Measurements from ENCODE around the gene MUC4. TPM values are rescaled to one million over a fixed set of nuclear protein-coding genes. Genes with fewer than 3 reads are reported as not detected.
A peak's percentile ranks its signal among the peaks of the same experiment; 100 is the strongest.

The MUC4 gene
- total and polyA plus RNA-seq, 3 experiments from 2014 or later: 0.24 to 0.35 TPM; not detected in 1

DNA sequence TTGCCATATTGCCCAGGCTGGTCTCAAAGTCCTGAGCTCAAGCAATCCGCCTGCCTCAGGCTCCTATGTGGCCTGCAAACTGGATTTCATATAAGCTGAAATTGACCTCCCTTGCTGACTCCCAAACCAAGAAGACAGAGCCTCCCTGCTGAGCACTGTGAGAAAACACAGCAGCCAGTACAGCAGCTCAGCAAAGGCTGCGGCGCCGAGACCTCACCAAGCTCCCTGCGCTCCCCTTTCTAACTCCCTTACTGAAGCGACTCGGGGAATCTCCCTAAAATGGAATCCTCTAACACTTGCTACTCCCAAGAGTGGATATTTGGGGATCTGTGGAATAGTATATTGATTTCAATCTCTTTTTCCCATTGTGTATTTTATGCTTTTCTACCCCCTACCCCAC is 56.3 kb downstream of the MUC4 start:
- Histone ChIP-seq H3K27ac (ENCODE audit: low read depth, low read length) (no peak overlapping the region), H3K4me1 (ENCODE audit: insufficient read depth, low read length) (no peaks in the 10 kb centered on the region), H3K36me3 (ENCODE audit: insufficient read depth, low read length) (no peaks in the 10 kb centered on the region), H3K9me3 (ENCODE audit: low read length) (no peaks in the 10 kb centered on the region), H3K27me3 (ENCODE audit: insufficient read depth, low read length, poor library complexity, severe bottlenecking) (peaks cover 3% of the 10 kb centered on the region), H3K4me3 (ENCODE audit: low read length) (no peak overlapping the region)
- no peak for DNase-seq
- Mint-ChIP-seq H3K36me3 (no peaks in the 10 kb centered on the region), H3K4me1 (peaks cover 8 to 20% (median 19%) of the 10 kb centered on the region in 3 donors), H3K4me3 (peak overlapping the region in 1 of 7 donors; percentile 20), H3K9me3 (no peaks in the 10 kb centered on the region), H3K27me3 (peaks cover 14 to 45% of the 10 kb centered on the region in 2 donors), H3K27ac (no peak overlapping the region)
- ChIA-PET POLR2A (no interaction called here), CTCF (no interaction called here)

DNA sequence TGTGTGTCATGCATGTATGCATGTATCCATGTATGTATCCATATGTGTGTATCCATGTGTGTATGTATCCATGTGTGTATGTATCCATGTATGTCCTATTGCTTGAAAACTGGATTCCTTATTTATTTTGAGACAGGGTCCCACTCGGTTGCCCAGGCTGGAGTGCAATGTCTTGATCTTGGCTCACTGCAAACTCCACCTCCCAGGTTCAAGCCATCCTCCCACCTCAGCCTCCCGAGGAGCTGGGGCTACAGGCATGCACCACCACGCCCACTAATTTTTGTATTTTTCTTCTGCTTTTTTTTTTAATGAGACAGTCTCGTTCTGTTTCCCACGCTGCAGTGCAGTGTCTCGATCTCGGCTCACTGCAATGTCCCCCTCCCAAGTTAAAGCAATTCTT is 56.8 kb downstream of the MUC4 start:
- H3K27me3 ChIP-seq (ENCODE audit: insufficient read depth, low read length, poor library complexity, severe bottlenecking): peaks cover 3% of the 10 kb centered on the region
- no peaks in the 10 kb centered on the region for H3K9me3 ChIP-seq (ENCODE audit: low read length)
- Mint-ChIP-seq H3K36me3 (no peaks in the 10 kb centered on the region), H3K4me1 (peaks cover 8 to 20% (median 19%) of the 10 kb centered on the region in 3 donors), H3K4me3 (no peak overlapping the region), H3K9me3 (no peaks in the 10 kb centered on the region), H3K27me3 (peaks cover 14 to 40% of the 10 kb centered on the region in 2 donors), H3K27ac (no peak overlapping the region)
- no peak overlapping the region for H3K4me3 ChIP-seq (ENCODE audit: low read length)
- DNase-seq: no peak
- no peaks in the 10 kb centered on the region for H3K36me3 ChIP-seq (ENCODE audit: insufficient read depth, low read length)
- CTCF ChIA-PET: no interaction called here
- POLR2A ChIA-PET: no interaction called here
- H3K27ac ChIP-seq (ENCODE audit: low read depth, low read length): no peak overlapping the region
- H3K4me1 ChIP-seq (ENCODE audit: insufficient read depth, low read length): no peaks in the 10 kb centered on the region

DNA sequence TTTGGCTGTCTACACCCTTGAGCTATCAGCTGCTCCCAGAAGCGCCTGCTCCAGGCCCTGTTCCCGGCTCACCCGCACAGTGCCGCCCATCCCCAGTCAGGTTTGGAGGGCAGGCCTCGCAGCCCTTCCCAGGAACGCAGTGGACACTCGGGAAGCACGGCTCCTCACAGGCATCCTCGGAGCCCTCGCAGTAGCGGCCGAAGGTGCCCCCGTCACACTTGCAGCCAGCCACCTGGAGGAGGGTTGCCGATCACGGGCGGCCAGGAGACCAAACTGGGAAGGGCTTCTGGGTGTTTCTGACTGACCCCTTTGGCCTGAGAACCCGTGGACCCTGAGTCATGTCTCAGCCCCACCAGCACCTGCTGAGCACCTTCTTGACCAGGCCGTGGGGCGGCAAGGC is 57.6 kb downstream of the MUC4 start:
- no peaks in the 10 kb centered on the region for H3K36me3 Mint-ChIP-seq
- peaks cover 8 to 20% (median 19%) of the 10 kb centered on the region in 3 donors for H3K4me1 Mint-ChIP-seq
- Histone ChIP-seq H3K27ac (ENCODE audit: low read depth, low read length) (no peak overlapping the region), H3K27me3 (ENCODE audit: insufficient read depth, low read length, poor library complexity, severe bottlenecking) (peaks cover 3% of the 10 kb centered on the region), H3K9me3 (ENCODE audit: low read length) (no peaks in the 10 kb centered on the region), H3K4me3 (ENCODE audit: low read length) (no peak overlapping the region), H3K36me3 (ENCODE audit: insufficient read depth, low read length) (no peaks in the 10 kb centered on the region), H3K4me1 (ENCODE audit: insufficient read depth, low read length) (no peaks in the 10 kb centered on the region)
- no peaks in the 10 kb centered on the region for H3K9me3 Mint-ChIP-seq
- CTCF ChIA-PET: no interaction called here
- H3K4me3 Mint-ChIP-seq: no peak overlapping the region
- no peak for DNase-seq
- POLR2A ChIA-PET: no interaction called here
- peaks cover 14 to 32% of the 10 kb centered on the region in 2 donors for H3K27me3 Mint-ChIP-seq
- no peak overlapping the region for H3K27ac Mint-ChIP-seq

DNA sequence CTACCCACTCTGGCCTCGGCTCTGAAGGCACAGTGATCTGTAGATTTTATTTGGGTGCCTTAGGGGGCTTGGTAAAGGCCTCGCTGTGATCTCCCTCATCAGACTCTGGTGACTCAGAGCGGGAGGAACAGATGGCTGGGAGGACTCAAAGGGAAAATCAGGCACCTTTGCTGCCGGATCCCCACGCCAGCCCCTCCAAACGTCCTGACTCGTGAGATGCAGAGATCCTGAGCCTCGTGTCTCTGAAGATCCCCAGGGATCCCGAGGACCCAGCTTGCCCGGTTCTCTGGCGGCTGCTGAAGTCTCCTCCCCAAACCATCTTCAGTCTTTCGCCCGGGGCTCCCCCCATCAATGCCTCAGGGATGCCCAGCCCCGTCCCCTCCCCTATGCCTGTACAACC is 58.1 kb downstream of the MUC4 start:
- peaks cover 14 to 32% of the 10 kb centered on the region in 2 donors for H3K27me3 Mint-ChIP-seq
- H3K9me3 ChIP-seq (ENCODE audit: low read length): no peaks in the 10 kb centered on the region
- ChIA-PET CTCF (no interaction called here), POLR2A (no interaction called here)
- no peak for DNase-seq
- H3K27me3 ChIP-seq (ENCODE audit: insufficient read depth, low read length, poor library complexity, severe bottlenecking): peaks cover 6% of the 10 kb centered on the region
- H3K4me3 ChIP-seq (ENCODE audit: low read length): no peak overlapping the region
- no peaks in the 10 kb centered on the region for H3K36me3 Mint-ChIP-seq
- peaks cover 11 to 23% (median 22%) of the 10 kb centered on the region in 3 donors for H3K4me1 Mint-ChIP-seq
- H3K9me3 Mint-ChIP-seq: no peaks in the 10 kb centered on the region
- no peaks in the 10 kb centered on the region for H3K36me3 ChIP-seq (ENCODE audit: insufficient read depth, low read length)
- no peaks in the 10 kb centered on the region for H3K4me1 ChIP-seq (ENCODE audit: insufficient read depth, low read length)
- H3K27ac Mint-ChIP-seq: no peak overlapping the region
- no peak overlapping the region for H3K4me3 Mint-ChIP-seq
- no peak overlapping the region for H3K27ac ChIP-seq (ENCODE audit: low read depth, low read length)

DNA sequence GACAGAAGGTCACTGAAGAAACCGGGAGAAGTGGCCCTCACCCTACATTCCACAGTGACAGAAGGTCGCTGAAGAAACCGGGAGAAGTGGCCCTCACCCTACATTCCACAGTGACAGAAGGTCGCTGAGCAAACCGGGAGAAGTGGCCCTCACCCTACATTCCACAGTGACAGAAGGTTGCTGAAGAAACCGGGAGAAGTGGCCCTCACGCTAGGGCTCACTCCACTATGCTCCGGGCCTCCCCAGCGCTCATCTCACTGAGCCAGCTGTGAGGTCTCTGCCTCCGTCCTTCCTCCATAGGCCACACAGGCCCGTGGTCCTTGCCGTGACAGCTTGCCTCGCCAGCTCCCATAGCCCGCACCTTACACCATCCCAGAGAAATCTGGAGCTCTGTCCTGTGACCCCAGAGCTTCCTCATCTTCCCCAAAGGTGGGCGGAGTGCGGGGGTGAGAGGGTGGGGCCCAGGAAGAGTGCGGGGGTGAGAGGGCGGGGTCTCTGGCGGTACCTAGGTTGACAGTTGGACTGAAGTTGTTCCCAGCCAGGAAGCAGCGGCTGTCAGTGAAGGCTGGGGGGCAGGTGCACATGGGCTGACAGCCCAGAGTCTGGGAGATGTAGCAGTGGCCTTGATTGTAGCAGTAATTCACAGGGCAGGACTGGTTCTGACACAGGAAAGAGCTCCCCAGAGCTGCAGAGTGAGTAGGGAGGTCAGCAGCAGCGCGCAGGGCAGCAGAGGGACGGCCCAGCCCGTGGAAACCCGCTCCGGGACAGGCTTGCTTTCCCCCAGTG is 59.0 kb downstream of the MUC4 start:
- Histone ChIP-seq H3K27me3 (ENCODE audit: insufficient read depth, low read length, poor library complexity, severe bottlenecking) (peaks cover 6% of the 10 kb centered on the region), H3K4me3 (ENCODE audit: low read length) (no peak overlapping the region), H3K4me1 (ENCODE audit: insufficient read depth, low read length) (peaks cover 6% of the 10 kb centered on the region), H3K36me3 (ENCODE audit: insufficient read depth, low read length) (no peaks in the 10 kb centered on the region), H3K27ac (ENCODE audit: low read depth, low read length) (no peak overlapping the region), H3K9me3 (ENCODE audit: low read length) (no peaks in the 10 kb centered on the region)
- Mint-ChIP-seq H3K27ac (no peak overlapping the region), H3K27me3 (peaks cover 9 to 28% of the 10 kb centered on the region in 2 donors), H3K36me3 (no peaks in the 10 kb centered on the region), H3K4me3 (no peak overlapping the region), H3K4me1 (peaks cover 13 to 30% (median 27%) of the 10 kb centered on the region in 3 donors), H3K9me3 (no peaks in the 10 kb centered on the region)
- CTCF ChIA-PET: no interaction called here
- POLR2A ChIA-PET: no interaction called here
- DNase-seq: no peak

DNA sequence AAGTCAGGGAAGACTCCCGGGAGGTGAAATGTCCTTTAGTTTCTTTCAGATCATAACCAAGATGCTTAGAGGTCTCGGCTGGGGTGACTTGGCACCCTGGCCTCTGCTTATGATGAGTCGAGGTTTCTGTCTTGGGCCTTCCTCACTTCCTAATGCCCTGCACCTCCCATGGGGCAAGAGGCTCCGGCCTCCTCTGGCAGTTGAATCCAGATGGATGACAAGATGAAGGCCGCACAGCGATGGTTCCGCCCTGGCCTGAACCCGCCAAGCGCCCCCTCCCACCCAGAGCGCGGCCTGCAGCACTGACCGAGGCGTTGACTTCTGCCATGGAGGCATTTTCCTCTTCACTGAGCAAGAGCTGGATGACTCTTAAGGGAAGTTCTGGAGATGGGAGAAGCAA is 59.7 kb downstream of the MUC4 start:
- DNase-seq: no peak
- no peaks in the 10 kb centered on the region for H3K36me3 Mint-ChIP-seq
- ChIA-PET CTCF (no interaction called here), POLR2A (no interaction called here)
- H3K4me1 Mint-ChIP-seq: peaks cover 12 to 30% (median 29%) of the 10 kb centered on the region in 3 donors
- H3K4me3 Mint-ChIP-seq: no peak overlapping the region
- peaks cover 6% of the 10 kb centered on the region for H3K4me1 ChIP-seq (ENCODE audit: insufficient read depth, low read length)
- H3K27me3 ChIP-seq (ENCODE audit: insufficient read depth, low read length, poor library complexity, severe bottlenecking): peaks cover 4% of the 10 kb centered on the region
- no peak overlapping the region for H3K4me3 ChIP-seq (ENCODE audit: low read length)
- no peak overlapping the region for H3K27ac ChIP-seq (ENCODE audit: low read depth, low read length)
- H3K27me3 Mint-ChIP-seq: peaks cover 7 to 24% of the 10 kb centered on the region in 2 donors
- no peaks in the 10 kb centered on the region for H3K9me3 ChIP-seq (ENCODE audit: low read length)
- H3K9me3 Mint-ChIP-seq: no peaks in the 10 kb centered on the region
- H3K27ac Mint-ChIP-seq: no peak overlapping the region
- no peaks in the 10 kb centered on the region for H3K36me3 ChIP-seq (ENCODE audit: insufficient read depth, low read length)

DNA sequence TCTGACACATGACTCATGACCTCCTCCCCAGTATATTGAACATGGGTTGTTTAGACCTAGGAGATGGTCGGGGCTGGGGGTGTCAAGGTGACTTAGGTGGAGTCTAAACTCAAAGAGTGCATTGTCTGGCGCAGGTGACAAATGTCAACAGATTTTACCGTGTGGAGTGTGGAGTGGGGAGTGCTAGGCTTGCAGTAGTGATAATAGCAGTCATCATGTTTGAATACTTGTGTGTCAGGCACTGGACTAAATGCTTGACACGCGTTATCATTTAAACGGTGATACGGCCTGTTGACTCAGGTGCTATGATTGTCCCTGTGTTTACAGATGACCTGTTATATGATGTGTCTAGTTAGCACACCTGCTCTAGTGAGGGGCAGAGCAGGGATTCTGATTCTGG is 60.2 kb downstream of the MUC4 start:
- Mint-ChIP-seq H3K27me3 (peaks cover 9 to 21% of the 10 kb centered on the region in 2 donors), H3K4me3 (no peak overlapping the region)
- POLR2A ChIA-PET: no interaction called here

DNA sequence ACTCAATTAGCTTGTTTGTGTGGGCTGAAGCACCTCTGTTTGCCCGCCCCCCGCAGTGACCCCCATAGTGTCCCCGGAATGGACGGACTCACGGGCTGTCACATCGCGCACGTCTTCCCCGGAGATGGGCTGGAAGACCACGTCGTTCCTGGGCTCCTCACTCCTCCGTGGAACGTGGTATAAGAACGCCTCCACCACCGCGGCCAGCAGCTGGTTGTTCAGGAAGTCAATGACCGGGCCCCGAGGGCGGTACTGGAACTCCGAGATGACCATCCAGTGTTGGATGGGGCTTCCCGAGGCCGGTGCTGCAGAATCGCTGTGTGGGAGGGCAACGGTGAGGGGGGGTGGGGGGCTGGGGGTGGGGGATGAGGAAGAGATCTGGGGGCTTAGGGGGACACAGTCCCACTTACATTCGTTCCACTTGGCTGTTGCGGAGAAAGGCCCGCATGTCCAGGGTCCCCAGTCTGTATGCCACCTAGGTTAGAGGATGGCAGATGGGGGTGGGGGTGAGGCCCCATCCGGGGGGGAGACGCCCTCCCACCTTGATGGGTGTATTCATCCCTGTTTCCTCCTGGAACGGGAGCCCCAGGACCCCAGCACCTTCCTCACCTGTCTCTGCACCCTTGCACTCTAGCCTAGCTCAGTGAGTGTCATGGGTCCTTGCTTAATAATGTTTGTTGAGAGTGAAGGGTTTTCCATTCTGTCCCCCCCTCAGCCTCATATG is 60.8 kb downstream of the MUC4 start:
- Mint-ChIP-seq H3K4me1 (peaks cover 11 to 27% (median 19%) of the 10 kb centered on the region in 3 donors), H3K9me3 (no peaks in the 10 kb centered on the region), H3K27me3 (peaks cover 11 to 22% of the 10 kb centered on the region in 2 donors), H3K4me3 (no peak overlapping the region), H3K27ac (no peak overlapping the region), H3K36me3 (no peaks in the 10 kb centered on the region)
- peaks cover 4% of the 10 kb centered on the region for H3K27me3 ChIP-seq (ENCODE audit: insufficient read depth, low read length, poor library complexity, severe bottlenecking)
- H3K36me3 ChIP-seq (ENCODE audit: insufficient read depth, low read length): no peaks in the 10 kb centered on the region
- DNase-seq: no peak
- no peaks in the 10 kb centered on the region for H3K9me3 ChIP-seq (ENCODE audit: low read length)
- peaks cover 6% of the 10 kb centered on the region for H3K4me1 ChIP-seq (ENCODE audit: insufficient read depth, low read length)
- no peak overlapping the region for H3K27ac ChIP-seq (ENCODE audit: low read depth, low read length)
- POLR2A ChIA-PET: no interaction called here
- CTCF ChIA-PET: no interaction called here
- H3K4me3 ChIP-seq (ENCODE audit: low read length): no peak overlapping the region

More for the DNA sequence above, 60.2 kb downstream of the MUC4 start:
- no peak for DNase-seq
- Mint-ChIP-seq H3K36me3 (no peaks in the 10 kb centered on the region), H3K4me1 (peaks cover 13 to 29% (median 24%) of the 10 kb centered on the region in 3 donors), H3K9me3 (no peaks in the 10 kb centered on the region), H3K27ac (peak overlapping the region in 1 of 8 donors; percentile 17)
- H3K4me3 ChIP-seq (ENCODE audit: low read length): no peak overlapping the region
- H3K9me3 ChIP-seq (ENCODE audit: low read length): no peaks in the 10 kb centered on the region
- peaks cover 4% of the 10 kb centered on the region for H3K27me3 ChIP-seq (ENCODE audit: insufficient read depth, low read length, poor library complexity, severe bottlenecking)
- H3K36me3 ChIP-seq (ENCODE audit: insufficient read depth, low read length): no peaks in the 10 kb centered on the region
- no peak overlapping the region for H3K27ac ChIP-seq (ENCODE audit: low read depth, low read length)
- CTCF ChIA-PET: no interaction called here
- H3K4me1 ChIP-seq (ENCODE audit: insufficient read depth, low read length): peaks cover 6% of the 10 kb centered on the region
